NCI-H69 (cell line): ENCODE data around the gene HEPN1.
"Not testable (repeated sequence)": the region's sequence is repeated elsewhere in the genome, so short reads cannot be mapped to it uniquely, and the experiment has no call there.

ENCODE experiments used
- DNase-seq: peaks from one replicate; lab custom pipeline; 2025; lab: John Stamatoyannopoulos, UW

HEPN1 gene

DNA sequence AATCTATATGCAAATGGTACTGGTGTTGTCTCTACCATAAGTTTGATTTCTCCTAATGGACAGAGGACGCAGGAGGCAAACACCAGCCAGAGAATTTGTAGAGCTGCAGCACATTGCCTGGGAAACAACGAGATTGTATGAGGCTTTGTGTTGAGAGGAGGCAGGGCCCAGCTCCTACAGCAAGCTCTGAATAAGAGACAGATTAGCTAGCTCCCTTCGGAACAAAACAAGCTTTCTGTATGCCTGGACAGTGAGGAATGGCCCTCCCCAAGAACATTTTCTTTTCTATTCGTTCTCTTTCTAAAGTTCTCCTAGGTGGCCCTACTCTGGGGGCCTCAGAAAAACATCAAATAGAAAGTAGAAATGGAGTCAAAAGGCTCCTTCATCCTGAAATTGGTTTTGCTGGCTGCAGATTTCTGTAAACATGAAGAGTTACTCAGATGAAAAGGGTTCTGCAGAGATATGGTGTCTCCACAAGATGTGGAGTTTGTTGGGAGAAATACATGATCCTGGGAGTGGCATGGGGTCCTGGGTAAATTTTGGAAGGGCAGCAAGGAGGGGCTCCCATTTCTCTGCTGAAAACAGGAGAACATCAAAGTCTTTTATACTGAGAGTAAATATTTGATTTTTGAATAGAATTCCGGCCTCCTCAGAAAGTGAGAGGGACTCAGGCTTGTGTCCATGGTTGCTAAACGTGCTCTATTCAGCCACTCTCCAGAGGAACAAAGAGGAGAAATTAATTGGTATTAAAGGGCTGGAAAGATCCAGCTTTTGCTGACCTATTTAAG is 23.6 kb downstream of the HEPN1 start:
- DNase-seq, result no peak

DNA sequence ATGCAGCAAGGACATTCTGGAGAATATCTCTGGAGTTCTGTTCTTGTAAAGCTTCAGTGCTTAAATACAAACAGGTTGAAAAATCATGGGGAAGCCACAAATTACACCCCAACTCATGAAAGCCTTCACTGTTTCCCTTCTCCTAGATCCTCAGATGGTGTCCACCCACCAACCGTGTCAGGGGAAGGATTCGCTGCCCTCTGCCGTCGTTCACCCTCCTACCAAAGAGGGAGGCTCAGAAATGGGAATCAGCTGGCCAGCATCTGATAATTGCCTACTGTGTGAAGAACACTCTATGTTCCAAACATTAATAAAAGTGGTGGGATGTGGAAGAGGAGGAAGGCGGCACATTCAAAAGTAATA is 24.2 kb downstream of the HEPN1 start:
- DNase-seq, result no peak

DNA sequence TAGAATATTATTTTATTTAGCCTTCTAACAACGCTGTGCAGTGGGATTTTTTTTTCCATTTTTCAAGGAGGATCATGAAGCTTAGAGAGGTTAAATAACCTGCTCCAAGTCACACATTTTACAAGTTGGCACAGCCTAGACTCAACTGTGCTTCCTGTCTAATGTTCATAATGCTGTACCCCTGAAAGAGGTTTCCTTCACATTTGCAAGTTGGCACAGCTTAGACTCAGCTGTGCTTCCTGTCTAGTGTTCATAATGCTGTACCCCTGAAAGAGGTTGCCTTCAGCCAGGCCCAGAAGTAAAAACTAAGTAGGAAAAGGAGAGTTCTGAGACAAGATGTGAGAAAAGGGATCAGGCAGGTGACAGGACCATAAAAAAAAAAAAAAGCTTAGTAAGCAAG is 24.7 kb downstream of the HEPN1 start:
- no peak for DNase-seq

DNA sequence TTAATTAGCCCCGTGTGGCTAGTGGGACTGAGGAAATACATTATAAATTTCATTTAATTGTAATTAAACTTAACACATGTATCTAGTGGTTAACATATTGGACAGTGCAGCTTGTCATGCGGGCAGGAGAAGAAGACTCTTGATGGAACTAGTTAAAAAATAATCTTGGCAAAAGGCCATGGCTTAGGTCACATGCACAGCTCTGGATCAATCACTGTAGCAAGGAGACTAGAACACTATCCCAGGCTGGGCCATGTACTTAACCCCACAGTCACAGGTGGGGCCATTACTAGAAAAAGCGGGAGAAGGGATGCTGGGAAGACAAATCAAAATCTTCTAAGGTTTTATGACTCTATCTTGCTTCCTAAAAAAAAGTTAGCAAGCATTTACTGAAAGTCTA is 25.5 kb downstream of the HEPN1 start:
- DNase-seq, result no peak

DNA sequence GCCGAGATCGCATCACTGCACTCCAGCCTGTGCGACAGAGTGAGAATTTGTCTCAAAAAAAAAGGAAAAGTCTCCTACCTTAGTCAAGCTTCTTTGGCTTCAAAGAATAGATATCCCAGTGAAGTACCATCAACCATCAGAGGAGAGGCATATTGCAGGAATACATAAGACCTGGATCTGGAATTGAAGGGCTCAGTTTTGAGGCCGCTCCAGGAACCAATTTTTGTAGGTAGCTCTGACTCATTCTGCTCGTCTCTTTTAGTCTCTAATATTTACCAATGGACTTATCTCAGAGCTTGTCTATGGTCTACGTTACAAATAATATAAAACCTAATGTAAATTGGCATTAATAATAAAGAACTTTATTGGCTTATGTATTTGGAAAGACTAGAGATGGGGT is 26.8 kb downstream of the HEPN1 start:
- DNase-seq, result no peak

DNA sequence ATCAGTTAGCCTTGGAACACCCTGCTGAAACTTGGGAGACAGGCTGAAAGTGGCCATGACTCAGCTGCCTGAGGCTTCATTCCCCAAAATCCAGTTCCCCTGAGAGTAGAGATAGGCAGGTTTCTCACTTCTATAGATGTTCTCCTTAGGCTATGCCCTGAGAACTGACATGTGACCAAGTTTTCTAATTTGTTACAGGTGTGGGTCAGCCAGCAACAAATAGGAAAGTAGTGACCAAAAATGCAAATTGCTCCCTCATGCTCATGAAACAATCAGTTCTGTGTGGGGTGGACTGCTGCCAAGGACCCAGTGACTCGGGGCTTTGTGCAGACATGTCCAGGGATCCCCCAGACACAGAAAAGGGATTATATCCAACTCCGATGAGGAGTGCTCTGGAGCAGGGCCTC is 27.7 kb downstream of the HEPN1 start:
- no peak for DNase-seq

DNA sequence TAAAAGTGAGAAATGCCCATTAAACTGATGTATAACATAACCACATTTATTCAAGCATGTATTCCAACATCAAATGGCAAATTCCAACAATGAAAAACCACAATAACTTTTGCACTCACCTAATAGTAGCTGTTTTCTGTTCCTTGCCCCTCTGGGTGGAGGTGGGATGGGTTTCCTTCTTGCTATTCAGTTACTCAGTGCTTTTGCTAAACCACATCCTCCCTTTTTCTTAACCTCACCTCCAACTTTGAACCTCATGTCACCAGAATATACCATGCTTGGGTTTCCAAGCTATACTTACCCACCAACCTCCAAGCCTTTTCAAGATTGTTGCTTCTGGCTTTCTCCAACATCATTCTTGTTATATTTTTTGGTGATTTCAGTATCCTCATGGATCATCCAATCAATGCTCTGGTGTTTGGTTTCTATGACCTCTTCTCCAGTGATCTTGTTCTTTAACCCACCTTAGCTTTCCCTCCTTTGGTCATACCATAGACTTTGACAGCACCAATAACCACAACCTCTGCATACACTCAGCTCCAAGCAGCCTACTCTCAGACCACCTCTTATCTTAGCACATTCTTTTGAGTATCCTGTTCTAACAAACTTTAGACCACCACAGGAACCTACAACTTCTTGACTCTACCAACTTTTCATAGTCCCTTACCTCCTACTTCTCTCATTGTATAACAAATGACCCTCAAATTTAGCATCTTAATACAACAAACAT is 31.7 kb downstream of the HEPN1 start:
- no peak for DNase-seq

DNA sequence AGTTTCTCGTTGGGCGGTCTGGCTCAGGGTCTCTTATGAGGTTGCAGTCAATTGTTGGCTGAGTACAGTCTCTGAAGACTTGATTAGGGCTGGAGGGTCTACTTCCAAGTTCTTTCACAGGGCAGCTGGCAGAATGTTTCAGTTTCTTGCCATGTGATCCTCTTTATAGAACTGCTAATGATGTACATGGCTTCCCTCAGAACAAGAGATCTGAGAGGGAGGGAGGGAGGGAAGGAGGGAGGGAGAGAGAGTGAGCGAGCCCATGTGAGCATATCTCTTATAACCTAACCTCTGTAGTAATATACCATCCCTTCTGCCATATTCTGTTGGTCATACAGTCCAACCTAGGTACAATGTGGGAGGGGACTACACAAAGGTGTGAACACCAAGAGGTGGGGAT is 32.3 kb downstream of the HEPN1 start:
- DNase-seq, result no peak

DNA sequence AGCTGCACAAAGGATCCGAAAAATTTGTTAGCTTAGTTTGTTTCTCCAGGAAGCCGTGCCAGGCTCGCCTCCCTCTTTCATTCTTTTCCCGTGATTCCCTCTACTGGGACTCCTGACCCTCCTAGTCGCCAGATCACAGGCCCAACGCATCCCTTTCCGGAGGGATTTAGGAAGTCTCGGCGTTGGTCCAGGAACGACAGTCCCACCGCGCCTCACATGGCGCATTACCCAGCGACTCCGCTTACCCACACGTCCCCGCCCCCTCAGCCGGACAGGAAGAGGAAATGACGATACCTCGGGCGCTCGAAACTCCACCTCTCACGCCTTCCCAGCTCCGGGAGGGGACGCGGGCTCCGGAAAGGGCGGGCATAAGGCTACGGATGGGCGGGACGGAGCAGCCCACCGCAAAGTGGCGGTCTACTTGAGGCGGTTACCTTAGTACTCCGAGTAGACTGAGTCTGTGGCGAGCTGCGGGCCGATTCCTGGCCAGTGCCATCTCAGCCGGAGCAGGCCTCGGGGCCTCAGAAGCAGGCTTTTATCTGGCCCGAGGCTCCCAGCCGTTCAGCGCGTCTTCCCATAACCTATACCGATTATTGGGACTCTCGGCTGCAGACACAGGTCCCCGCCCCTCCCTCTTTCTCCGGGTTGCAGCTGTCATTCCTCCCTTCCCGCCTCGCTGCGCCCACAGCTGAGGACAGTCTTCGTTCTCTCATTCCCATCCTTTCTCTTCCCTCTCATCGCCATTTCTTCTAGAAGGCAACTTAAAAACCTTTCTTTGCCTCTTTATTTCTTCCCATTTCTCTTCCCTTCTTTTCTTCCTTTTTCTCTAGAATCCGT is 34.9 kb downstream of the HEPN1 start, which contains the start of gene CCDC15:
CCDC15 (plus strand) TSS at position 450 of the 837 bp plus-strand sequence. CDS start 531 bp downstream, outside the sequence.
- peak; percentile 98 for DNase-seq

DNA sequence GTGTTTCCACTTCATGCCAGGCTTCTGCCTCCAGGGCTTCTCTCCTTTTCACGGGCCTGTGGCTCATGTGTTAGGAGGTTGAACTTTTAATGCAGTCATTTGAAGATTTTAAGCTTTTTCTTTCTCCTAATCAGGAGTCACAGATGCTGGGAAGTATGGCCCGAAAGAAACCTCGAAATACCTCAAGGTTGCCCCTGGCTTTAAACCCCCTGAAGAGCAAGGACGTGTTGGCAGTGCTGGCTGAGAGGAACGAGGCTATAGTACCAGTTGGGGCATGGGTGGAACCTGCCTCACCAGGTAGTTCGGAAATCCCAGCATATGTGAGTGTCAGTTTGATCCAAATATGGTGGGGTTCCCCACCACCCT is 35.5 kb downstream of the HEPN1 start:
- peak; percentile 21 for DNase-seq

DNA sequence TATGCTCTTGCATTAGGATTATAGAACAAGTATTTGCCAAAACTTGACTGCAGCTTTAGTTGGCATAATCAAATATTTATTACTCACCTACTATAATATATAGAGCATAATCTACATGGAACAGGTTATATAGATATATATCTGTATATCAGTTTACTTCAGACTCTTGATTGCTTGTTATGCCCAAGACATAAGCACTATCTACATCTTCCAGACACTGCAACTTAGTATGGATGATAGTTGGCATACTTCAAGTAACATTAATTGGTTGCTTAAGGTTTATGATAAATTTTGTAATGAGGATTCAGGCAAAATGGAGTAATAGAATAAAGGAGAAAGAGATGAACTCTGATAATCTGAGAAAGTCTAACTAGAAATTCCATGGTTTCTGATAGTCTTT is 36.0 kb downstream of the HEPN1 start:
- no peak for DNase-seq

DNA sequence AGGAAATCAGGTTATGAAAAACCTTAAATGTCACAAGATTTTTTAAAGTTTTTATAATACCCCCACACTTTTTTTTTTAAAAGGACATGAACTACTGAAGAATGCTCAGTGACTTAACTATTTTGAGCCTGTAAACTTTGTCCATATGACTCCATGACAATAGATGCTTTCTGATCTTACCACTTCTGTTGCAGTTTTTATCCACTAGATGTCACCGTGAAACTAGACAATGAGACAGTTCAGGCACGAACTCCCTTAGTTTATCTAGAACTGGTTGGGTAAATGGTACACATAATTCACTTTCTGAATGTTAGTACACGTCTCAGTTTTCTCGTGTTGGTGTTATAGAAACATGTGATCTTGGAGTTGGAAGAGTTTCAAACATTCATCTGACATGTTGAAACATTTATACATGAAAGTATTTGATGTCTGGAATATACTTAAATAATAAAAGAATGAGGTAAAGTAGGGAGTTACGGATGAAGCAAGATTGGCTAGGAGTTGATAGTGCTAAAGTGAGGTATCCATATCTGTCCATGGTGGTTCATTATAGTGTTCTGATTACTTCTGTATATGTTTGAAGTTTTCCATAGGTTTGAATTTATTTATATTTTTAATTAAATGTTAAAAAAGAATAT is 43.0 kb downstream of the HEPN1 start:
- peak; percentile 54 for DNase-seq

DNA sequence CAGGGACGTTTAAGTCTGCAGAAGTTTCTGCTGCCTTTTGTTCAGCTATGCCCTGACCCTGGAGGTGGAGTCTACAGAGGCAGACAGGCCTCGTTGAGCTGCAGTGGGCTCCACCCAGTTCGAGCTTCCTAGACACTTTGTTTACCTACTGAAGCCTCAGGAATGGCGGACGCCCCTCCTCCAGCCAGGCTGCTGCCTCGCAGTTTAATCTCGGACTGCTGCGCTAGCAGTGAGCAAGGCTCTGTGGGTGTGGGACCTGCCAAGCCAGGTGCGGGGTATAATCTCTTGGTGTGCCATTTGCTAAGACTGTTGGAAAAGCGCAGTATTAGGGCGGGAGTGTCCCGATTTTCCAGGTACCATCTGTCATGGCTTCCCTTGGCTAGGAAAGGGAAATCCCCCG is 49.1 kb downstream of the HEPN1 start:
- DNase-seq, result not testable (repeated sequence)
